HepG2 (cell line): ENCODE measurements around the gene LRRC4. TPM values are rescaled to one million over a fixed set of nuclear protein-coding genes. Genes with fewer than 3 reads are reported as not detected.
A peak's percentile ranks its signal among the peaks of the same experiment; 100 is the strongest.

Source experiments
- ATAC-seq: fragments of 200-7000 bp; cut with Tn5 transposase; 3 replicates; pipeline ENCODE4 v1.9.1; 2020; ENCODE audit warnings: mild to moderate bottlenecking, moderate library complexity
- BruUV-seq: library from RNA; stranded (reverse); fragments of 400-500 nt; replicated peaks from 2 replicates; lab custom pipeline; 2021; lab: Mats Ljungman, UMichigan
- CTCF ChIA-PET: fragments of 300-600 bp; formaldehyde crosslinking; extraction: SDS; loops from one replicate; lab custom pipeline; 2021; ENCODE audit warnings: low total read pairs, inconsistent platforms, low intra/inter-chr PET ratio; lab: Yijun Ruan, JAX
- POLR2A ChIA-PET: fragments of 350-600 bp; sonication (Branson Sonifier 250); formaldehyde crosslinking; loops from one replicate; lab custom pipeline; 2020; ENCODE audit warnings: antibody characterized with exemption, inconsistent platforms; lab: Yijun Ruan, JAX
- DNase-seq: peaks from one replicate; pipeline ENCODE4 v3.0.0-alpha.2; 2015; ENCODE audit warnings: low spot score
- FAIRE-seq: peaks from 3 replicates; lab custom pipeline; 2011; peaks lifted over from hg19 to GRCh38; lab: Jason Lieb, UNC
- H2AFZ ChIP-seq: one replicate; pipeline ENCODE4 v1.6.1; 2011; ENCODE audit warnings: low read length, inconsistent platforms
- H3K27ac ChIP-seq: fragments of 300-600 bp; 3 replicates; pipeline ENCODE4 v1.8.0; 2011; ENCODE audit warnings: mixed run types, mild to moderate bottlenecking, mixed read lengths, low read length, inconsistent platforms; ENCODE audit not compliant: insufficient read depth; ENCODE audit errors: extremely low read length
- H3K27me3 ChIP-seq, 2 experiments: fragments of 200-600 bp in 1 of 2; 2 replicates in 1 of 2; 3 replicates in 1 of 2; pipeline versions ENCODE4 v1.6.0 to v1.8.0; 2011; ENCODE audit warnings: low read length in 2 of 2, mild to moderate bottlenecking in 2 of 2, moderate library complexity in 2 of 2, inconsistent platforms in 1 of 2; ENCODE audit not compliant: insufficient read depth in 2 of 2, control insufficient read depth in 1 of 2
- H3K36me3 ChIP-seq, 2 experiments: fragments of 200-600 bp in 1 of 2; replicated peaks in 1 of 2; 2 replicates in 1 of 2; 3 replicates in 1 of 2; pipeline versions ENCODE4 v1.5.1 to v1.8.0; 2011; ENCODE audit warnings: low read length in 2 of 2, inconsistent platforms in 1 of 2; ENCODE audit not compliant: insufficient read depth in 2 of 2, control insufficient read depth in 1 of 2
- H3K4me1 ChIP-seq: 2 replicates; pipeline ENCODE4 v1.5.1; 2012; ENCODE audit warnings: low read length, inconsistent platforms; ENCODE audit not compliant: insufficient read depth
- H3K4me2 ChIP-seq: 2 replicates; pipeline ENCODE4 v1.6.0; 2011; ENCODE audit warnings: low read depth, low read length, inconsistent platforms
- H3K4me3 ChIP-seq, 3 experiments: fragments of 200-600 bp in 1 of 3; sonication (generic), shearing (Covaris generic) in 1 of 3; replicated peaks in 1 of 3; 2 replicates each; pipeline ENCODE4 v1.5.1; 2011 to 2016; ENCODE audit warnings: low read length in 3 of 3, inconsistent platforms in 2 of 3, low read depth in 2 of 3, mild to moderate bottlenecking in 2 of 3, control low read depth in 1 of 3, mixed read lengths in 1 of 3; ENCODE audit not compliant: insufficient read depth in 1 of 3
- H3K79me2 ChIP-seq: one replicate; pipeline ENCODE4 v1.6.1; 2011; ENCODE audit warnings: low read length, inconsistent platforms; ENCODE audit not compliant: insufficient read depth
- H3K9ac ChIP-seq: 2 replicates; pipeline ENCODE4 v1.6.0; 2011; ENCODE audit warnings: mild to moderate bottlenecking, low read depth, low read length, inconsistent platforms; ENCODE audit not compliant: insufficient read depth
- H3K9me3 ChIP-seq: 2 replicates; pipeline ENCODE4 v1.5.1; 2012; ENCODE audit warnings: mild to moderate bottlenecking, low read length
- H4K20me1 ChIP-seq: 2 replicates; pipeline ENCODE4 v1.6.0; 2011; ENCODE audit warnings: inconsistent platforms, mild to moderate bottlenecking, low read length, moderate library complexity; ENCODE audit not compliant: insufficient read depth
- MAFF ChIP-seq: IDR thresholded peaks from 2 replicates; pipeline ENCODE4 v1.6.1; 2011; ENCODE audit warnings: low read depth, low read length, improper control_type of control experiment
- MAFK ChIP-seq, 2 experiments: IDR thresholded peaks in 1 of 2; conservative IDR thresholded peaks in 1 of 2; 2 replicates each; pipeline ENCODE4 v1.6.1; 2011; ENCODE audit warnings: improper control_type of control experiment in 2 of 2, low read length in 2 of 2
- NFIB ChIP-seq: sonication (generic); formaldehyde crosslinking; IDR thresholded peaks from 2 replicates; pipeline ENCODE4 v1.9.0; 2021; ENCODE audit warnings: missing genetic modification reagents, mild to moderate bottlenecking, borderline replicate concordance
- RBM22 ChIP-seq: fragments of 200-400 bp; formaldehyde crosslinking; optimal IDR thresholded peaks from 2 replicates; pipeline ENCODE3; 2017; ENCODE audit warnings: mild to moderate bottlenecking, low read length, moderate library complexity
- THYN1 ChIP-seq: sonication (generic); formaldehyde crosslinking; IDR thresholded peaks from 2 replicates; pipeline ENCODE4 v1.8.1; 2023; ENCODE audit warnings: low read depth, mild to moderate bottlenecking, moderate library complexity, missing genetic modification reagents, borderline replicate concordance
- ZMAT3 ChIP-seq: sonication (generic); formaldehyde crosslinking; conservative IDR thresholded peaks from 2 replicates; pipeline ENCODE4 v1.7.0; 2021; ENCODE audit warnings: missing genetic modification reagents
- ZNF24 ChIP-seq: fragments of 450-650 bp; IDR thresholded peaks from 2 replicates; pipeline ENCODE4 v1.6.1; 2017; ENCODE audit warnings: antibody characterized with exemption, mild to moderate bottlenecking
- ZNF598 ChIP-seq: sonication (generic); formaldehyde crosslinking; IDR thresholded peaks from 2 replicates; pipeline ENCODE4 v1.5.1; 2020; ENCODE audit warnings: mild to moderate bottlenecking, missing genetic modification reagents, borderline replicate concordance
- WGBS: methylation state at CpG from one replicate; pipeline ENCODE4 v1.1.6; 2017; ENCODE audit warnings: low lambda C conversion rate; 5-methylcytosine and 5-hydroxymethylcytosine counted together
- in situ Hi-C: cut with HindIII; loops from 2 replicates; pipeline ENCODE4 v1.10.0; 2017; ENCODE audit warnings: low pct_unique_long_range_greater_than_20kb; ENCODE audit not compliant: extremely low pct_ligation_motif_present
- intact Hi-C: fragments of 100-400 bp; cut with micrococcal nuclease; formaldehyde crosslinking; loops from one replicate; pipeline ENCODE4 v1.10.0; 2022; ENCODE audit not compliant: unreplicated experiment
- polyA plus RNA-seq, 8 experiments: library from polyadenylated mRNA; depleted of rRNA in 3 of 8; stranded (reverse) in 7 of 8; unstranded in 1 of 8; fragments of >200 nt; fragmentation: Illumina TruSeq in 4 of 8; extraction: Trizol in 4 of 8; gene quantifications; 2 replicates each; pipeline versions ENCODE4 v1.2.1 to v1.2.3, GENCODE V29; 2011 to 2016; ENCODE audit warnings: low read depth in 4 of 8, missing spikeins in 1 of 8, mixed read lengths in 1 of 8; ENCODE audit not compliant: insufficient read depth in 1 of 8
- total RNA-seq, 5 experiments: library from RNA; depleted of rRNA; stranded (reverse); fragments of >200 nt; fragmentation: Illumina TruSeq; extraction: Trizol; gene quantifications; 2 replicates each; pipeline ENCODE4 v1.2.3, GENCODE V29; 2016; ENCODE audit warnings: low read depth in 1 of 5
- TF ChIP-seq, protein P1 (sequence below): sonication (generic); formaldehyde crosslinking; conservative IDR thresholded peaks from 2 replicates; pipeline ENCODE4 v1.8.0; 2022; ENCODE audit warnings: low read depth, missing genetic modification reagents
- TF ChIP-seq, protein P2 (sequence below): sonication (generic); formaldehyde crosslinking; IDR thresholded peaks from 2 replicates; pipeline ENCODE4 v1.9.0; 2021; ENCODE audit warnings: missing genetic modification reagents, borderline replicate concordance

Gene LRRC4
- total and polyA plus RNA-seq, 2 of the 13 experiments (the other 11 are each of a cell fraction or from before 2014, with no cell fraction given) = not detected

DNA sequence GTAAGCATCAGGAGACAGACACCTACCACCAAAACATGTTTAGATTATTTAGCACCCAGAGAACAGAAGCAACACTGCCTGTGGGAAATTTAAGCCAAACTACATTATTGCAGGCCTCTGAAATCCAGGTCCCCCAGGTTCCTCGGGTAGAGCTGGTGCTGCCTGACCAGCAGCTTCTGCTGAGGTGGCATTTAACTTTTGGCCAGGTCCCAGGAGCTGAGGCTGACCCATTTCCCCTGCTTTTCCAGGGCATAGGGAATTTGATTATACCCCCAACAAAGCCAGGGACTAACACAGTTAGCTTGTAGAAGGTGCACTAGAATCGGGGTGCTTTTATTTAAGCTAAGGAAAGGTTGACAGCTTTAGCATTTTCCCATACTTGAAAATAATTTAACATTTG lies 4.7 kb downstream of the LRRC4 start:
- BruUV-seq = no TSS peak
- CTCF ChIA-PET = no interaction called here
- DNase-seq (no peak), ATAC-seq (no peak), FAIRE-seq (no peak)
- Histone ChIP-seq H3K27me3 (no peaks in the 10 kb centered on the region), H3K9me3 (no peaks in the 10 kb centered on the region), H3K4me1 (no peaks in the 10 kb centered on the region), H4K20me1 (0 out of 2 replicates have a peak, but pooled peaks cover 2% of the 10 kb centered on the region), H3K27ac (no peak overlapping the region), H3K4me2 (no peak overlapping the region), H2AFZ (no peak overlapping the region), H3K9ac (no peak overlapping the region), H3K4me3 (no peak overlapping the region), H3K79me2 (no peaks in the 10 kb centered on the region), H3K36me3 (peaks cover 16 to 42% of the 10 kb centered on the region in 2 experiments)
- 95% methylated on average over 1 of the region's 2 CpGs for WGBS
- intact Hi-C loops (no loop called here), in situ Hi-C loops (no loop called here)
- peak; percentile 44 to 68 for TF ChIP-seq MAFK (conservative IDR thresholded peaks at IDR 0.05 in 1 of 2, IDR thresholded peaks at IDR 0.05 in 1 of 2; ENCODE audit: low read length in 2 of 2)
- TF ChIP-seq RBM22 = peak; percentile 20
- TF ChIP-seq, protein P1, sequence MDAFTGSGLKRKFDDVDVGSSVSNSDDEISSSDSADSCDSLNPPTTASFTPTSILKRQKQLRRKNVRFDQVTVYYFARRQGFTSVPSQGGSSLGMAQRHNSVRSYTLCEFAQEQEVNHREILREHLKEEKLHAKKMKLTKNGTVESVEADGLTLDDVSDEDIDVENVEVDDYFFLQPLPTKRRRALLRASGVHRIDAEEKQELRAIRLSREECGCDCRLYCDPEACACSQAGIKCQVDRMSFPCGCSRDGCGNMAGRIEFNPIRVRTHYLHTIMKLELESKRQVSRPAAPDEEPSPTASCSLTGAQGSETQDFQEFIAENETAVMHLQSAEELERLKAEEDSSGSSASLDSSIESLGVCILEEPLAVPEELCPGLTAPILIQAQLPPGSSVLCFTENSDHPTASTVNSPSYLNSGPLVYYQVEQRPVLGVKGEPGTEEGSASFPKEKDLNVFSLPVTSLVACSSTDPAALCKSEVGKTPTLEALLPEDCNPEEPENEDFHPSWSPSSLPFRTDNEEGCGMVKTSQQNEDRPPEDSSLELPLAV (CRISPR knock-in tag) = no peak
- TF ChIP-seq MAFF = 0 out of 2 replicates have a peak, but pooled peaks have one; percentile 18
- POLR2A ChIA-PET = no interaction called here

DNA sequence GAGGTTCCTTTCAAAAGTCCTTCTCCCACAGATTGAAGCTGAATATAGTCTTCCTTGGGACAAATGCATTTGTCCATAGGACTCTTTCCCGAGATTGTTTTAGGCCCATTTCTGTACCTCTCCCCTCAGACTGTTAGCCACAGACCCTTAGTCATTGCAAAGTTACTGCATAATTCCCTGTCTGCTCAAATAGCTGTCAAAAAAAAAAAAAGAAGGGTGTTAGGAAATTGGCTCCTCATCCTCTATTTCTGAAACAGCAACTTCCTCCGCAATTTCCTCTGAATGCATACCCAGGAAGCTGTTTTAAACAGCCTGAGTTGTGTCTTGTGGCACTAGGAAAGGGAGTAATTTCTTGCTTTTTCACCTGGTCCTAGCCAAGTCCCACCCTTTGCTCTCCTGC lies 5.4 kb downstream of the LRRC4 start:
- Histone ChIP-seq H3K4me3 (no peak overlapping the region), H3K27me3 (no peaks in the 10 kb centered on the region), H3K27ac (no peak overlapping the region), H4K20me1 (0 out of 2 replicates have a peak, but pooled peaks cover 2% of the 10 kb centered on the region), H2AFZ (no peak overlapping the region), H3K4me1 (no peaks in the 10 kb centered on the region), H3K36me3 (peaks cover 19 to 49% of the 10 kb centered on the region in 2 experiments), H3K9ac (no peak overlapping the region), H3K4me2 (no peak overlapping the region), H3K79me2 (no peaks in the 10 kb centered on the region), H3K9me3 (no peaks in the 10 kb centered on the region)
- in situ Hi-C loops (no loop called here), intact Hi-C loops (no loop called here)
- DNase-seq = no peak
- no peak for ATAC-seq
- TF ChIP-seq, protein P2, sequence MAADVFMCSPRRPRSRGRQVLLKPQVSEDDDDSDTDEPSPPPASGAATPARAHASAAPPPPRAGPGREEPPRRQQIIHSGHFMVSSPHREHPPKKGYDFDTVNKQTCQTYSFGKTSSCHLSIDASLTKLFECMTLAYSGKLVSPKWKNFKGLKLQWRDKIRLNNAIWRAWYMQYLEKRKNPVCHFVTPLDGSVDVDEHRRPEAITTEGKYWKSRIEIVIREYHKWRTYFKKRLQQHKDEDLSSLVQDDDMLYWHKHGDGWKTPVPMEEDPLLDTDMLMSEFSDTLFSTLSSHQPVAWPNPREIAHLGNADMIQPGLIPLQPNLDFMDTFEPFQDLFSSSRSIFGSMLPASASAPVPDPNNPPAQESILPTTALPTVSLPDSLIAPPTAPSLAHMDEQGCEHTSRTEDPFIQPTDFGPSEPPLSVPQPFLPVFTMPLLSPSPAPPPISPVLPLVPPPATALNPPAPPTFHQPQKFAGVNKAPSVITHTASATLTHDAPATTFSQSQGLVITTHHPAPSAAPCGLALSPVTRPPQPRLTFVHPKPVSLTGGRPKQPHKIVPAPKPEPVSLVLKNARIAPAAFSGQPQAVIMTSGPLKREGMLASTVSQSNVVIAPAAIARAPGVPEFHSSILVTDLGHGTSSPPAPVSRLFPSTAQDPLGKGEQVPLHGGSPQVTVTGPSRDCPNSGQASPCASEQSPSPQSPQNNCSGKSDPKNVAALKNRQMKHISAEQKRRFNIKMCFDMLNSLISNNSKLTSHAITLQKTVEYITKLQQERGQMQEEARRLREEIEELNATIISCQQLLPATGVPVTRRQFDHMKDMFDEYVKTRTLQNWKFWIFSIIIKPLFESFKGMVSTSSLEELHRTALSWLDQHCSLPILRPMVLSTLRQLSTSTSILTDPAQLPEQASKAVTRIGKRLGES (CRISPR knock-in tag) = no peak
- TF ChIP-seq NFIB (no peak), ZMAT3 (CRISPR knock-in tag) (no peak), ZNF598 (no peak), THYN1 (CRISPR knock-in tag) (no peak), ZNF24 (no peak)
- no peak for FAIRE-seq
- ChIA-PET CTCF (no interaction called here), POLR2A (no interaction called here)
- no TSS peak for BruUV-seq
- 98% methylated on average over 2 of the region's 2 CpGs for WGBS
